BE2C (cell line): ENCODE data around the gene UFSP2.

Source experiments
- DNase-seq: peaks from one replicate; pipeline ENCODE4 v3.0.0-alpha.2; 2020
- H3K27me3 ChIP-seq: fragments of 250-450 bp; sonication (Bioruptor Pico); 2 replicates; pipeline ENCODE4 v1.5.1; 2020; ENCODE audit warnings: mild to moderate bottlenecking
- H3K36me3 ChIP-seq: fragments of 250-450 bp; sonication (Bioruptor Pico); 2 replicates; pipeline ENCODE4 v1.5.1; 2020; ENCODE audit warnings: mild to moderate bottlenecking
- H3K4me1 ChIP-seq: fragments of 250-450 bp; sonication (Bioruptor Pico); 2 replicates; pipeline ENCODE4 v1.5.1; 2020
- H3K4me3 ChIP-seq: 2 replicates; pipeline ENCODE4 v1.5.1; 2011; ENCODE audit warnings: low read depth, low read length
- H3K9me3 ChIP-seq: fragments of 250-450 bp; sonication (Bioruptor Pico); 2 replicates; pipeline ENCODE4 v1.5.1; 2020
- TF ChIP-seq, protein P1 (sequence below): IDR thresholded peaks from 2 replicates; pipeline ENCODE4 v1.5.1; 2012; ENCODE audit warnings: mild to moderate bottlenecking, low read depth, low read length

Gene UFSP2

DNA sequence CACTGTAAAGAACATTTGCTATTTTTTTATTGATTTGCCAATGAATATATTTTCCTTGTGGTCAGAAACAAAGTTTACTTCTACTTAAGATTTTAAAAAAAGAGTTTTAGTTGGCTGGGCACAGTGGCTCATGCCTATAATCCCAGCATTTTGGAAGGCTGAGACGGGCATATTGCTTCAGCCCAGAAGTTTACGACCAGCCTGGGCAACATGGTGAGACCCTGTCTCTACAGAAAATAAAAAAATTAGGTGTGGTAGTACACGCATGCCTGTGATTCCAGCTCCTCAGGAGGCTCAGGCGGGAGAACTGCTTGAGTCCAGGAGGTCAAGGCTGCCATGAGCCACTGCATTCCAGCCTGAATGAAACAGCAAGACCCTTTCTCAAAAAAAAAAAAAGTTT, 66.8 kb downstream of the UFSP2 start:
- Histone ChIP-seq H3K4me3 (no peak overlapping the region), H3K36me3 (no peaks in the 10 kb centered on the region), H3K4me1 (peaks cover 9% of the 10 kb centered on the region), H3K9me3 (no peaks in the 10 kb centered on the region), H3K27me3 (no peaks in the 10 kb centered on the region)
- TF ChIP-seq, protein P1, sequence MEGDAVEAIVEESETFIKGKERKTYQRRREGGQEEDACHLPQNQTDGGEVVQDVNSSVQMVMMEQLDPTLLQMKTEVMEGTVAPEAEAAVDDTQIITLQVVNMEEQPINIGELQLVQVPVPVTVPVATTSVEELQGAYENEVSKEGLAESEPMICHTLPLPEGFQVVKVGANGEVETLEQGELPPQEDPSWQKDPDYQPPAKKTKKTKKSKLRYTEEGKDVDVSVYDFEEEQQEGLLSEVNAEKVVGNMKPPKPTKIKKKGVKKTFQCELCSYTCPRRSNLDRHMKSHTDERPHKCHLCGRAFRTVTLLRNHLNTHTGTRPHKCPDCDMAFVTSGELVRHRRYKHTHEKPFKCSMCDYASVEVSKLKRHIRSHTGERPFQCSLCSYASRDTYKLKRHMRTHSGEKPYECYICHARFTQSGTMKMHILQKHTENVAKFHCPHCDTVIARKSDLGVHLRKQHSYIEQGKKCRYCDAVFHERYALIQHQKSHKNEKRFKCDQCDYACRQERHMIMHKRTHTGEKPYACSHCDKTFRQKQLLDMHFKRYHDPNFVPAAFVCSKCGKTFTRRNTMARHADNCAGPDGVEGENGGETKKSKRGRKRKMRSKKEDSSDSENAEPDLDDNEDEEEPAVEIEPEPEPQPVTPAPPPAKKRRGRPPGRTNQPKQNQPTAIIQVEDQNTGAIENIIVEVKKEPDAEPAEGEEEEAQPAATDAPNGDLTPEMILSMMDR: no peak
- DNase-seq: no peak

DNA sequence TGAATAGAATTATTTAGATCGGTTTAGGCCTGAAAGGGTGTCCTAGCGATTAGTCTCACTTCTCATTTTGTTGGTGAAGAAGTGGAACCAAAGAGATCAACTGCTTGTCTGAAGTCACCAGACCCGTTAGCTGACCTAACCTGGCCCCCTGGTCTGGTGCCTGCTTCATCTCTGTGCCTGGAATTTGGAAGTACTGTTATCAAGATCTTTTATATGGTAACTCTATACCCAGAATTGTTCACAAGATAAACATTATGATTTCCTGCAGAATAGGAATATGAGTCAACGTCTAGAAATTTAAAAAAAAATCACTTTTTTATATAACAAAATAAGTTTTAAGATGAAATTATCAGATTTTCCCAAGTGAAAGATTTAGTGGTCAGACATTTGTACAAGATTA, 67.2 kb downstream of the UFSP2 start:
- no peak overlapping the region for H3K4me3 ChIP-seq
- DNase-seq: no peak
- no peaks in the 10 kb centered on the region for H3K36me3 ChIP-seq
- H3K4me1 ChIP-seq: peaks cover 9% of the 10 kb centered on the region
- TF ChIP-seq, protein P1: no peak
- no peaks in the 10 kb centered on the region for H3K27me3 ChIP-seq
- no peaks in the 10 kb centered on the region for H3K9me3 ChIP-seq

DNA sequence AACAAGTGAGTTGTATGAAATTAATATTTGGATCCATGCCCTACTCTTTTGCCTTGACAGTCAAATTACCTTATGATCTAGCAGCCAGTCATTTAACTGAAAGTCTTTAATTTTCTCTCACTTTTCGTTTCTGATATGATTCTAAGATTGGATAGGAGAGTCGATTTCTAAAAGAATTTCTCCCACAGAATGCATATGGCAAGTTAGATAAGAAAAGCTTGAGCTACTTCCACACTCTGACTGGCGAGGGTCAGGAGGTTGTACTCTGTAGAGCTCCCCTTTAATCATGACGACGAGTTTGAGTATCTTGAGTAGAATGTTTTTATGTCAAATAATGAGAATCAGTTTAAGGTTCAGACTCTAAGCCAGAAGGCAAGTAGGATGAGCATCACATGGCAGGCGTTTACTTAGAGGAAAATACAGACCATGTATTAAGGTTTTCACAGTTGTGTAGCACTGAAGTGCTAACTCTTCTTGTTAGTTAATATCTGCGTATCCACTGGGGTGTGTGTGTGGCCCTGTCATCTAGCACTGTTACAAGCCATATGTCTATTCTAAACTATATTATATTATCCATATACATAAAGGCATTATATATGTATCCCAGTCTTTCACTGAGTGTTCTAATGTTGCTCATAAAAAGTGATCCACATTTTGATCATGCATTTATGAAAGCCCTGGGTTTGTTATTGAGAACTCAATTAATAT, 67.9 kb downstream of the UFSP2 start:
- TF ChIP-seq, protein P1: no peak
- Histone ChIP-seq H3K4me3 (no peak overlapping the region), H3K27me3 (no peaks in the 10 kb centered on the region), H3K9me3 (no peaks in the 10 kb centered on the region), H3K4me1 (peaks cover 9% of the 10 kb centered on the region), H3K36me3 (no peaks in the 10 kb centered on the region)
- DNase-seq: no peak

DNA sequence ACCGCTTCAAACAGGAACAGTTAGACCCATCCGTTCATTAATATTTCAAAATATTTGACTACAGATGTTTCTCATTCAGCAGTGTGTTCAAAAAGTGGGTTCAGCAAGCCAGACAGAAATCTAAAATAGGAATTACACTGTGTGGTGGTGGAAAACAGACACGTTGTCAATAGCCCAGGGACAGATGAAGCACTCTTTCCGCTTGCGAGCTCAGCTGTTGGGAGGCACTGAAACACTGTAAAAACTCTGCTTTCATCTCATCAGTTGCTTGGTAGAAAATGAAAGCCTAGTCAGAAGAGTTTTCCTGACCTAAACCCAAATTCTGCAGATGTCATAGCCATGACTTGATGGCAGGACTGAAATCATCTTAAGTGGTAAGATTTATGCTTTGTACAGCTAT, 68.6 kb downstream of the UFSP2 start:
- H3K4me3 ChIP-seq: no peak overlapping the region
- H3K9me3 ChIP-seq: no peaks in the 10 kb centered on the region
- no peaks in the 10 kb centered on the region for H3K27me3 ChIP-seq
- no peak for DNase-seq
- no peaks in the 10 kb centered on the region for H3K36me3 ChIP-seq
- TF ChIP-seq, protein P1: no peak
- H3K4me1 ChIP-seq: peaks cover 9% of the 10 kb centered on the region

DNA sequence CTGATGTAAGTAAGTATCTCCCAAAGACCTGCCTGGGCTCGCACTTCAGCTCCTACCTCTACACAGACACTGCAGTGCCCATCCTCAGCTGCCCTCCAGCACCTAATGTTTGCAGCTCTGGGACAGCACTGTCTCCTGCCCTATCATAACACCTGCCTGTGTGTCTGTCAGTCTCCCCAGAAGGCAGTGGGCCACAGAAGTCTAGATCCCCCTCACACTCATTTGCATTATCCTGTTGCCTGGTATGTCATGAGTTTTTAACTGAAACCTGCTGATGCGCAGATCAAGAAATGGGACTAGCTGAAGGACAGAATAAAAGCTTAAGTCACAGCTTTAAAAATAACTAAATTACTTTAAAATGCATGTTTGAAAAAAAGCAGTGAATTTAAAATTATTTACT, 73.0 kb downstream of the UFSP2 start:
- H3K4me3 ChIP-seq: no peak overlapping the region
- H3K36me3 ChIP-seq: no peaks in the 10 kb centered on the region
- TF ChIP-seq, protein P1: no peak
- H3K4me1 ChIP-seq: no peaks in the 10 kb centered on the region
- DNase-seq: no peak
- no peaks in the 10 kb centered on the region for H3K27me3 ChIP-seq
- H3K9me3 ChIP-seq: no peaks in the 10 kb centered on the region

DNA sequence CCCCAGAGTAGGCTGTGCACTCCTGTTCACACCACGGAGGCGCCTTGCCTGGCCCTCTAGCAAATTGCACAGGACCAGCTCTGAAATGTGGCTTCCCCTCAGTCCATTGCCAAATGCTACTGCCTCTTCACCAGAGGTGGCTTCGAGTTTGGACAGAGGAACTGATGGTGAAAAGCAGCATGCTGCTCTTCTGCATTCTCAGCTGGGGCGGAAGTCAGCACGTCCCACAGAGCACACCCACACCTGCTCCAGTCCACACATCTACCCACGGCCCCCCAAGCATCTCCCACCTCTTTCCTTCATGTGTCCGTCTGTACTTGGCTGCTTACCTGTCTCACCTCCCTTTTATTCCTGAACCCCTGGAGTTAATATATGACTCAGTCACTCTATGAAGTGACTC, 73.6 kb downstream of the UFSP2 start:
- Histone ChIP-seq H3K9me3 (no peaks in the 10 kb centered on the region), H3K27me3 (no peaks in the 10 kb centered on the region), H3K4me1 (no peaks in the 10 kb centered on the region), H3K4me3 (no peak overlapping the region), H3K36me3 (no peaks in the 10 kb centered on the region)
- DNase-seq: no peak
- TF ChIP-seq, protein P1: no peak
